ENCODE results near the gene ATP2B3.

Gene ATP2B3

DNA sequence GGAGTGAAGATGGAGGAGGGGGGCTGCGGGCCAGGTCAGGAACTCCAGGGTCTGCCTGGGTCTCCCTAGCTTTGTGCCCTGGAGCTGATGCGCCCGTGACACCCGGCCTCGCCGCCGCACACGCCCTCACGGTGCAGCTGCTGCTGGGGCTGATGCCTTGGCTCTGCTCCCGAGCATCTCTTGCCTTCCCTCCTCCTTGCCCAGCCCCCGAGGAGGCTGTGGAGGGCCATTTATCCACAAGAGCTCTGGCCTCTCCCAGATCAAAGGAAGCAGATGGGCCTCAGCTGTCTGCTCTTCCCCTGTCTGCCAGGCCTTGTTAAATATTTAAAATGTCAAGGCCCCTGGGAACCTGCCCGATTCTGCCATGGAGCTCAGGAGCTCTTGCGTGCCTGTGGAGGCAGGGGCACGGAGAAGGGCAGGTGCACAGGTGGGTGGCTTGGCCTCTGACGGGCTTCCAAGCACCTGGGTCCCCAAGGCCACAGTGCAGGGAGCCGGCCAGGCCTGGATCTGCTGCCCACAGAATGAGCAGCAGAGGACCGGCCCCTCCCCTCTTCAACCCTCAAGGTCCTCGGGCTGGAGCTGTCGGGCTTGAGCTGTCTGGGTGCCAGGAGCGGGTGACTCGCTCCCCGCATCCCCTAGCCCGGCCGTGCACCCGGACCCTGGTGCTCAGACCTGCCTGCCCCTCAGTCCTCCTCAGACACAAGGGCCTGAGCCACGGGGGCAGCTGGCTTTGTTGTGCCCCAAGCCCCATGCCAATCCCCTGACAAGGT lies 20.3 kb downstream of the ATP2B3 start:
- no peak for DNase-seq (ENCODE audit: low read depth)

DNA sequence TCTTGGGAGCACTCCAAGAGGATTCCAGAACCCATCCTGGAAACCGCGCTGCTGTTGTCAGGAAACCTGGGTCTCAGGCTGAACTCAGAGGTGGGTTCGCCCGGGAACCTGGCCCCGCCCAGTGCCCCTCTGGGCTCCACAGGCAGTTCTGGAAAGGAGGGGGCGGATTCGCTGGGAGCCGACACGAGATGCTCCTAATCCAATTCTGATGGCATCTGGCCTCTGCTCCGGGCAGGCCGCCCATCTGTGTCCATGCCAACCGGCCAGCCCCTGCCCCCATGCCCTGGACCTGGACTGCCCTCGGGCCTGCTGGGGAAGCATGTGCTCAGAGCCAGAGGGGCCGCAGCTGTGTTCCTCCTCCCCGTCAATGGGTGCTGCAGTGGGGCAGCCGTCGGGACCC lies 21.0 kb downstream of the ATP2B3 start:
- DNase-seq (ENCODE audit: low read depth), result no peak

DNA sequence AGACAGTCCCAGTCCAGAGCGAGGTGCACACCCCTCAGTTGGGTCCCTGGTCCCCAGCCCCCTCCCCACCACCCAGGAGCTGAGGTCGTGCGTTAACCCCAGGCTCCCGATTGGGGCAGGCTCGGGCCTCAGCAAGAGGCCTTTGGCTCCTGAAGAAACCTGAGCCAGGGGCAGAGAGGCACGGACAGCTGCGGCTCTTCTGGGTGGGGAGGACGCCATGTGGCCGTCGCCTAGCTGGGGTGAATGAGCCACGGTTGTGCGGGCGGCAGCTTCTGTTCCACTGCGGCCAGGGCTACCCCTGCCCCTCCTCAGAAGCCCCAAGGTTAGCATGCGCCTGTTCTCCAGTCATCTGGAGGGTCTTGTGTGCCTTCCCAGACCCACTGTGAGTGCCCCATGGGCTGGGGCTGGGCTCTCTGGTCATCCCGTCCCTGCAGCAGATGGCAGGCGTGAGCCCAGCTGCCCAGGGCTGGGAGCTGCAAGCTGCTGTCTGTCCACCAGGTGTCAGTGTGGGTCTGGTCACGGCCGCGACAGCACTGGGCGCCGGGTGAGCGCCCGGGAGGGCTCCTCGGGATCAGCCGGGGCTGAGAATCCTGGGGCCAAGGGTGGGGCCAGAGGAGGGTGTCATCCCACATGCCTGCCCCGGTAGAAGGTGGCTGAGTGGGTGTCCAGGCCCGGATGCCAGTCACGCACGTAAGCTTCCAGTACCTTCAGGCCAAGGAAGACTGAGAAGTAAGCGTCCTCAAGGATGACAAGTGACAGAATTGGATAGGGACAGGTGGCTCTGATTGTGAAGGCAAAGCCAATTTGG lies 21.9 kb downstream of the ATP2B3 start:
- DNase-seq (ENCODE audit: low read depth), result peak; percentile 16

DNA sequence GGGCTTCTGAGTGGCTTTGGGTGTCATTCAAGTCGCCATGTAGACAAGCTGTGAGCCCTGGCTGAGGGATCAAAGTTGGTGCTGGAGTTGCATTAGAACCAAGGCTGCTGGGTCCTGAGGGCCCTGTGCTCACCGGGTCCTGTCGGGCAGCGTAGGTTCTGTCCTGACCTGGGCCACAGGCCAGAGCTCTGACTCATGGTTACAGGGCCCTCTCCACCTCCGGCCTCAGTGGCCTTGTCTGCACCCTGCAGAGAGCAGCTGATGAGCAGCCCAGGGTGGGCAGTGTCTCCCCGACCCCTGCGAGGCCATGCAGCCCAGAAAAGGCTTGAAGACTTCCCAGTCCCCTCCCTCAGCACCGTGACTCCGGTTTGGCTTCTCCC lies 22.5 kb downstream of the ATP2B3 start:
- no peak for DNase-seq (ENCODE audit: low read depth)

GRCh38 chrX:153544727-153545126 lies 27.3 kb downstream of the ATP2B3 start:
- no peak for DNase-seq (ENCODE audit: low read depth)

GRCh38 chrX:153546386-153546785 lies 28.9 kb downstream of the ATP2B3 start:
- DNase-seq (ENCODE audit: low read depth), result no peak

DNA sequence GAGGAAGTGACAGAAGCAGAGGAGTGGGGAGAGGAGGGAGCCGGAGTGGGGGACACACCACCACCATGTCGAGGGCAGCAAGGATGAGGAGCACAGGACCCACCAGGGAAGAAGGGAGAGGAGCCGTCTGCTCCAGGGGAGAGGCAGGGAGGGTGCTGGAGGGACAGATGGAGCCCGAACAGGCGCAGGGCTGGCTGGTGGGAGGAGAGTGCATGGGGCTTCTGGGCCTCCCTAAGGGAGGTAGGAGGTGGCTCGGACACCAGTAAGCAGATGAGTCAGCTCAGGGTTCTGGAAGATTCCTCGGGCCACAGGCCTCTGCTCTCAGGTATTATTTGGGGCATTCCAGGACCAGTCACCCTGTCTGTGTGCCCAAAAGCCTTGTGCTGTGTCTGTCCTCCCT lies 29.8 kb downstream of the ATP2B3 start:
- DNase-seq (ENCODE audit: low read depth), result no peak

DNA sequence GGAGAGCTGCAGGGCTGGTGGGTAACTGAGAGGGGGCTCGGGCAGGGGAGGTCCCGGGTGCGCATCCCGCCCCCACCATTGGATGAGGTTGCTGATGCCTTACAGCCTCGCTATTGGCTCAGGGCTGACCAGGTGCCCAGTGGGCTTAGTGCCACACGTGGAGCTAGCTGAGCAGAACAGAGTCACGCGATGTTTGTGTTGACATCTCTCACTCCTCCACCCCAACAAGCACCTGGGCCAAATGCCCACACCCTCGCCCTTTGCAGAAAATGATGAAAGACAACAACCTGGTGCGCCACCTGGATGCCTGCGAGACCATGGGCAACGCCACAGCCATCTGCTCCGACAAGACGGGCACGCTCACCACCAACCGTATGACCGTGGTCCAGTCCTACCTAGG lies 31.8 kb downstream of the ATP2B3 start:
- DNase-seq (ENCODE audit: low read depth), result no peak

DNA sequence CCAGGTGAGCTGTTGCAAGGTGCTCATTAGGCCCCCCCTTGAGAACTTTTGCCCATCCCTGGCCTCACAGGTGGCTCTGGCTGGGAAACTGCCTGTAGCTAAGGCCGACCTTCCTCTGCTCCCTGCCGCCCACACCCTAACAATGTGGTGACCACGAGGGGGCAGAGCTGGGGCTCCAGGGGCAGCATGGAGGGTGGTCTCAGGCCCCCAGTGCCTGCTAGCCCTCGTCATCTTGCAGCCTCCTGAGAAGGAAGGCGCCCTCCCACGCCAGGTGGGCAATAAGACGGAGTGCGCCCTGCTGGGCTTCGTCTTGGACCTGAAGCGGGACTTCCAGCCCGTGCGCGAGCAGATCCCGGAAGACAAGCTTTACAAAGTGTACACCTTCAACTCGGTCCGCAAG lies 32.4 kb downstream of the ATP2B3 start:
- no peak for DNase-seq (ENCODE audit: low read depth)

DNA sequence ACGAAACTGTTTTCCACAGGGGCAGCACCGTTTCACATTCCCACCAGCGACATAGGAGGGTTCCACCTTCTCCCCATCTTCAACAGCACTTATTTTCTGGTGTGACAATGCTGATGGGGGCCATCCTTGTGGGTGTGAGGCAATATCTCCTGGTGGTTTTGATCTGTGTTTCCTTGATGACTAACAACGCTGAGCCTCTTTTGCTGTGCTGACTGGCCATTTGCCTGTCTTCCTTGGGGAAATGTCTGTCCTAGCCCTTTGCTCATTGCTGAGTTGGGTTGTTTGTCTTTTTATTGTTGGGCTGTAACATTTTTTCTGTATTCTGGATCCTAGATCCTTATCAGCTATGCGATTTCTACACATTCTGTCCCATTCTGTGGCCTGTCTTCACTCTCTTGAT lies 33.7 kb downstream of the ATP2B3 start:
- DNase-seq (ENCODE audit: low read depth), result no peak

DNA sequence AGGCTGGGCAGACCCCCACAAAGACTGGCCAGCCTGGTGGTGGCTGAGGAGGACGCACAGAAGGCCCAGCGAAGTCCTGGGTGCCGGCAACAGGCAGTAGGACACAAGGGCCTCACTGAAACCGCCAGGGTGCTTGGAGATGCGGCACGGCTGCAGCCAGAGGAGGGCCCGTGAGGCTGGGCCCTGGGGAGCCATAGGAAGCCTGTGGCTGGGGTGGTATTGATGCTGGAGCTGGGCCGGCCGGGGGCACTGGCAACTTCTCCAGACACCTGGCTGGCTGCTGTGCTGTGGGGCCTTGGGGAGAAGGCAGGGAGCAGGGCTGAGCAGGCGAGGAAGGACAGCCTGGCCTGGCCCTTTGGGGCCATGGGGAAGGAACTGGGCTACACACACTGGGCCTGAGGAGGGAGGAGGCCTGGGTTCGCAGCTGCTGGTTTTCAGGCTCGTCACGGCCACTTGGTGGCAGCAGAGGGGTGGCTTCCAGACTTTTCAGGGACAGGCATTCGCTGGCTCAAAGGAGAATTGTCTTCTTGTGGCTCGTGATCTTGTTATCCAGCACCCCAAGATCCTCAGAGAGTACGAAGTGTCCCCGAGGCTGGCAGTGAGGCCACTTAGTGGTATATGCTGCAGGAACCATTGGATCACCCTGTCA lies 37.2 kb downstream of the ATP2B3 start:
- peak; percentile 32 for DNase-seq (ENCODE audit: low read depth)

DNA sequence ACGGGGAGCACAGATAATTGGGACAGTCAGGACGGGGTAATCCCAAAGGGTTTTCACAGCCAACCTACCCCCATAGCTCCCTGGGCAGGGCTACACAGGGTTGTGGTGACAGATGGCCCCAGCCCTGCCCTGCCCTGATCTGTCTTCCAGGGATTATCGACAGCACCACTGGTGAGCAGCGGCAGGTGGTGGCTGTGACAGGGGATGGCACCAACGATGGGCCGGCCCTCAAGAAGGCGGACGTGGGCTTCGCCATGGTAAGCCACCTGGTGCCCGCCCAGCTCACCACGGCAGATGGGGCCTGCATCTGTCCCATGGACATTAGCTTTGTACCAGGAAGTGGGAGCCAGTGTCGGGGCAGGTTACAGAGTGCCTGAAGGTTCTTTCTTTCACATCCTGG lies 39.3 kb downstream of the ATP2B3 start:
- no peak for DNase-seq (ENCODE audit: low read depth)

DNA sequence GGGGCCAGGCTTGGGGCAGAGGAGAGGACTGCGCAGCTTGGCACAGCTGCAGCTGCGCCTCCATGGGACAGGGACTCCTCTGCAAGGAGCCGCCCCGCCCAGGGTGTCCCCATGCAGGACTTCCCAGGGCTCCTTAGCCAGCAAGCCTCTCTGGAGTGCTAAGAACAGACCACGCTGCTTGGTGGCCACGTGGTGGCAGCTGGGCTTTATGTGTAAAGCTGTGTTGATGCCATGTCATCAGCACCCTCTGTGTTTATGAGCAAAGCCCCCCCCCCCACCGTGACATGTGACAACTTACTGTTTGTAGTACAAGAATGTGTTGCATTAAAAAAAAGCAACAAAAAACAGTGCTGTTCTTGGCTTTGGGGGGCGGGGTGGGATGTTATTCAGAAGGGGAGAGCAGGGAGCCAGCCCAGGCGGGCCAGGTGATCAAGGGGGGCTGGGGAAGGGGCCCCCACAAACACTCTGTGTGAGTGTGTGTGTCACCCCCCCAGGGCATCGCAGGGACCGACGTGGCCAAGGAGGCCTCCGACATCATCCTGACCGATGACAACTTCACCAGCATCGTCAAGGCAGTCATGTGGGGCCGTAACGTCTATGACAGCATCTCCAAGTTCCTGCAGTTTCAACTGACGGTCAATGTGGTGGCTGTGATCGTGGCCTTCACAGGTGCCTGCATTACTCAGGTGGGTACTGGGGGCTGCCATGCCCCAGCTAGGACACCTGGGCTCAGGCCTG lies 40.3 kb downstream of the ATP2B3 start:
- DNase-seq (ENCODE audit: low read depth), result no peak

DNA sequence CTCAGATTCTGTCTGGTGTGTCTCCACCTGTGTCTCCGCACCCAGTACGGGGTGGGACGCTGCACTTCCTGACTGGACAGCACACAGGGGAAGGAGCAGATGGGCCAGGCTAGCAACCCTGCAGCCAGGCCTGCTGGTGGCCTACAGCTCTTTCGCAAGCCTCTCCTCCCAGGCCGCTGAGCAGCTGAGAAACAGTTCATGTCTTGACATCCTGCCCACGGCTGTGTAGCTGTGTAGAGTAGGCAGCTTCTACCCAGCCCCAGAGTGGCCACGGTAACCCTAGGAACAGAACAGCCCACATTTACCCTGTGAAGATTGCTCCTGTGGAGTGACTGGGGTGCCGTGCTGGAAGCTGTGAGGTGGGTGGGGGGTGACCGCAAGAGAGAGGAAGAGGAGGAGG lies 42.6 kb downstream of the ATP2B3 start:
- DNase-seq (ENCODE audit: low read depth), result no peak

GRCh38 chrX:153560466-153560865 lies 43.0 kb downstream of the ATP2B3 start:
- DNase-seq (ENCODE audit: low read depth), result no peak

- DNase-seq (ENCODE audit: low read depth), result no peak
Observed at GRCh38 chrX:153561337-153561736, 43.9 kb downstream of the ATP2B3 start.

DNA sequence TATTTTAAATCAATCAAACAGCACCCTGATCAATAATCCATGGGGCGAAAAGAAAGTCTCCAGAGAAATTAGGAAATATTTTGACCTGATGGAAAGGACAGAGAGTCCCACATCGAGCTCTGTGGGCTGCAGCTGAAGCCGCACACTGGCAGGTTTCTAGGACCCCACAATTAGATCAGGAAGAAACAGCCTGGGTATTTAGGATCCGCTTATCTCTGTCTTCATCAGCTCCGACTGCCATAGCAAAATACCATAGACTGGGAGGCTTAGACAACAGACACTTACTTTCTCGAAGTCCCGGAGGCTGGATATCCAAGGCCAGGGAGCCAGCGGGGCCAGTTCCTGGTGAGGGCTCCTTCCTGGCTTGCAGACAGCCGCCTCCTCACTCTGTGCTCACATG lies 45.1 kb downstream of the ATP2B3 start:
- no peak for DNase-seq (ENCODE audit: low read depth)

- no peak for DNase-seq (ENCODE audit: low read depth)
Observed at GRCh38 chrX:153564047-153564606, 46.7 kb downstream of the ATP2B3 start.

GRCh38 chrX:153565996-153566580 lies 48.6 kb downstream of the ATP2B3 start:
- no peak for DNase-seq (ENCODE audit: low read depth)

- no peak for DNase-seq (ENCODE audit: low read depth)
Observed at GRCh38 chrX:153568451-153569011, 51.1 kb downstream of the ATP2B3 start.

GRCh38 chrX:153569475-153569874 lies 52.0 kb downstream of the ATP2B3 start:
- DNase-seq (ENCODE audit: low read depth), result no peak
